OCI-LY3 (cell line): Measurements from ENCODE around the gene TULP1.

Source experiments
- EZH2phosphoT487 ChIP-seq: fragments of 200-600 bp; shearing (Covaris generic); IDR thresholded peaks from 2 replicates; pipeline ENCODE4 v1.6.1; 2018; ENCODE audit warnings: antibody characterized with exemption, mixed run types, low read depth
- TF ChIP-seq, protein P1 (sequence below): fragments of 200-600, 300-600 bp; sonication (generic); IDR thresholded peaks from 2 replicates; pipeline ENCODE4 v1.5.1; 2014; ENCODE audit warnings: antibody characterized with exemption, low read length, low read depth

DNA sequence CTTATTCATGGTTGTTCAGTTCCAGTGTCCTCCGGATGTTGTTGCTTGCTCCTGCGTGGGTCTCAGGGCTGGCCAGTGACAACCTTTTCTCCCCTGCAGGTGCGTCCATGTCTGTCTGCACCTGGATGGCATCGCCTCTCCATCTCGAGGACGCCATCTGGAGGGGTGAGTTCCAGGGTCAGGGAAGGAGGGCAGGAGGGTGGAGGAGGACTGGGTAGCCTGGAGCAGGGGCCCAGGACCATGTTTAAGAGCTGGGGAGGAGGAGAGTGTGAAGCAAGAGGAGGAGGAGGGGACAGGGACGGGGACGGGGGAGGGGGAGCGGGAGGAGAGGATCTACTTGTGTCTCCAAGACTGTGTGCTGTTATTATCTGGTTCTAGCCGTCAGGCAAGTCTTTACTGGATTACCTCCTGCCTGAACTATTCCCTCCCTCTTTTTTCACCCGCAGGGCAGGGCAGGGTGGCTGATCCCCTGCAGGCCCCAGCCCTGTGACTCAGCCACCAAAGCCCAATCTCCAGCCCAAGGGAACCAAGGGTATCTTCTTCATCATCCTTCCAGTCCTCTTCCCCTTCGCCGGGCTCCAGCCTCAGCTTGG is 32.2 kb upstream of the TULP1 start:
- TF ChIP-seq, protein P1, sequence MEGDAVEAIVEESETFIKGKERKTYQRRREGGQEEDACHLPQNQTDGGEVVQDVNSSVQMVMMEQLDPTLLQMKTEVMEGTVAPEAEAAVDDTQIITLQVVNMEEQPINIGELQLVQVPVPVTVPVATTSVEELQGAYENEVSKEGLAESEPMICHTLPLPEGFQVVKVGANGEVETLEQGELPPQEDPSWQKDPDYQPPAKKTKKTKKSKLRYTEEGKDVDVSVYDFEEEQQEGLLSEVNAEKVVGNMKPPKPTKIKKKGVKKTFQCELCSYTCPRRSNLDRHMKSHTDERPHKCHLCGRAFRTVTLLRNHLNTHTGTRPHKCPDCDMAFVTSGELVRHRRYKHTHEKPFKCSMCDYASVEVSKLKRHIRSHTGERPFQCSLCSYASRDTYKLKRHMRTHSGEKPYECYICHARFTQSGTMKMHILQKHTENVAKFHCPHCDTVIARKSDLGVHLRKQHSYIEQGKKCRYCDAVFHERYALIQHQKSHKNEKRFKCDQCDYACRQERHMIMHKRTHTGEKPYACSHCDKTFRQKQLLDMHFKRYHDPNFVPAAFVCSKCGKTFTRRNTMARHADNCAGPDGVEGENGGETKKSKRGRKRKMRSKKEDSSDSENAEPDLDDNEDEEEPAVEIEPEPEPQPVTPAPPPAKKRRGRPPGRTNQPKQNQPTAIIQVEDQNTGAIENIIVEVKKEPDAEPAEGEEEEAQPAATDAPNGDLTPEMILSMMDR, result no peak
- no peak for TF ChIP-seq EZH2phosphoT487
